Cardiac muscle cell (in vitro differentiated cells and primary cell): Measurements from ENCODE around the gene SYDE1. TPM values are rescaled to one million over a fixed set of nuclear protein-coding genes. Genes with fewer than 3 reads are reported as not detected.

Source experiments
- DNase-seq, 2 donors: peaks; one replicate each; pipeline versions ENCODE4 v3.0.0 to v3.0.0-alpha.2; 2010 to 2017; ENCODE audit warnings: low read depth in 1 of 2, low spot score in 1 of 2
- H3K27ac ChIP-seq: fragments of 200-600 bp; sonication (generic); 2 replicates; pipeline ENCODE4 v1.5.1; 2016
- H3K27me3 ChIP-seq: fragments of 200-600 bp; sonication (generic); 2 replicates; pipeline ENCODE4 v1.6.0; 2016; ENCODE audit warnings: control low read depth
- H3K36me3 ChIP-seq: fragments of 200-600 bp; sonication (generic); 2 replicates; pipeline ENCODE4 v1.5.1; 2016; ENCODE audit warnings: control low read depth
- H3K4me1 ChIP-seq: fragments of 200-600 bp; sonication (generic); 2 replicates; pipeline ENCODE4 v1.8.1; 2017; ENCODE audit warnings: low read depth, mild to moderate bottlenecking, mixed run types
- H3K4me3 ChIP-seq: fragments of 200-600 bp; sonication (generic); 2 replicates; pipeline ENCODE4 v1.5.1; 2016; ENCODE audit warnings: mild to moderate bottlenecking
- H3K9me3 ChIP-seq: fragments of 200-600 bp; sonication (generic); 2 replicates; pipeline ENCODE4 v1.5.1; 2017; ENCODE audit warnings: low read depth, mild to moderate bottlenecking, control low read depth
- polyA plus RNA-seq: library from polyadenylated mRNA; unstranded; fragments of >200 nt; fragmentation: Nextera tagmentation; extraction: Ambion mirVana; gene quantifications from 2 replicates; pipeline ENCODE4 v1.2.1, GENCODE V29; 2016
- total RNA-seq: library from RNA; depleted of rRNA; stranded (reverse); fragments of >200 nt; gene quantifications from 2 replicates; pipeline ENCODE4 v1.2.3, GENCODE V29; 2016
- TF ChIP-seq, protein P1 (sequence below): IDR thresholded peaks from 2 replicates; pipeline ENCODE4 v1.5.1; 2012; ENCODE audit warnings: low read depth, mild to moderate bottlenecking, low read length

The SYDE1 gene
- total and polyA plus RNA-seq, 2 experiments from 2014 or later: 13.2 to 48.3 TPM

DNA sequence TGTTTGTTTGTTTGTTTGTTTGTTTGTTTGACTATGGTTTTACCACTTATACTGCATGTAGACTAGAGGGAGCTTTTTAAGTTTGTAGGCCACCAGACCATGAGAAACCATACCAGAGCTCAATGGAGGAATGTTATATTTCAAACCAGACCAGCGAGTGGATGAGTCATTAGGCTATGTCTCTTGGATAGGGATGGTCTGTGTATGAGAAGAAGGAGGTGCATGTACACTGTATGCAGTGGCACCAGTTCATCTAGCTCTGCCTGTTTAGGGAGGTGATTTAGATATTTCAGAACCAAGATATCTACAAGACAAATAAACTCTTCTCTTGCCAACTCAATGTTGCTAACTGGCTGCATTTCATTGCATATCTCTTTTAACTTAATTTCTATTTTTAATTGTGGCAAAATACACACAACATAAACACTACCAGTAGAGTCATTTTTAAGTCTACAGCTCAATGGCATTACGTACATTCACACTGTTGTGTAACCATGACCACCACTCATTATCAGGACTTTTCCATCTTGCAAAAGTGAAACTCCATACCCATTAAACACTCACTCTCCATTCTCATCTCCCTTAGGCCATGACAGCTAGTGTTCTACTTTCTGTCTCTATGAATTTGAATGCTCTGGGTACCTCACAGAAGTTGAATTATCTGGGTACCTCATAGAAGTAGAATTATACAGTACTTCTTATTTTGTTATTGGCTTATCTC lies 29.2 kb downstream of the SYDE1 start:
- TF ChIP-seq, protein P1, sequence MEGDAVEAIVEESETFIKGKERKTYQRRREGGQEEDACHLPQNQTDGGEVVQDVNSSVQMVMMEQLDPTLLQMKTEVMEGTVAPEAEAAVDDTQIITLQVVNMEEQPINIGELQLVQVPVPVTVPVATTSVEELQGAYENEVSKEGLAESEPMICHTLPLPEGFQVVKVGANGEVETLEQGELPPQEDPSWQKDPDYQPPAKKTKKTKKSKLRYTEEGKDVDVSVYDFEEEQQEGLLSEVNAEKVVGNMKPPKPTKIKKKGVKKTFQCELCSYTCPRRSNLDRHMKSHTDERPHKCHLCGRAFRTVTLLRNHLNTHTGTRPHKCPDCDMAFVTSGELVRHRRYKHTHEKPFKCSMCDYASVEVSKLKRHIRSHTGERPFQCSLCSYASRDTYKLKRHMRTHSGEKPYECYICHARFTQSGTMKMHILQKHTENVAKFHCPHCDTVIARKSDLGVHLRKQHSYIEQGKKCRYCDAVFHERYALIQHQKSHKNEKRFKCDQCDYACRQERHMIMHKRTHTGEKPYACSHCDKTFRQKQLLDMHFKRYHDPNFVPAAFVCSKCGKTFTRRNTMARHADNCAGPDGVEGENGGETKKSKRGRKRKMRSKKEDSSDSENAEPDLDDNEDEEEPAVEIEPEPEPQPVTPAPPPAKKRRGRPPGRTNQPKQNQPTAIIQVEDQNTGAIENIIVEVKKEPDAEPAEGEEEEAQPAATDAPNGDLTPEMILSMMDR: no peak
- H3K9me3 ChIP-seq: no peaks in the 10 kb centered on the region
- H3K27ac ChIP-seq: no peak overlapping the region
- no peak overlapping the region for H3K4me3 ChIP-seq
- H3K36me3 ChIP-seq: no peaks in the 10 kb centered on the region
- DNase-seq: no peak
- H3K4me1 ChIP-seq: no peaks in the 10 kb centered on the region
- H3K27me3 ChIP-seq: no peaks in the 10 kb centered on the region

- TF ChIP-seq, protein P1: no peak
- no peak for DNase-seq
- Histone ChIP-seq H3K4me1 (no peaks in the 10 kb centered on the region), H3K27me3 (no peaks in the 10 kb centered on the region), H3K9me3 (no peaks in the 10 kb centered on the region), H3K27ac (no peak overlapping the region), H3K4me3 (no peak overlapping the region), H3K36me3 (no peaks in the 10 kb centered on the region)
Observed at GRCh38 chr19:15137777-15138176, 30.6 kb downstream of the SYDE1 start.

DNA sequence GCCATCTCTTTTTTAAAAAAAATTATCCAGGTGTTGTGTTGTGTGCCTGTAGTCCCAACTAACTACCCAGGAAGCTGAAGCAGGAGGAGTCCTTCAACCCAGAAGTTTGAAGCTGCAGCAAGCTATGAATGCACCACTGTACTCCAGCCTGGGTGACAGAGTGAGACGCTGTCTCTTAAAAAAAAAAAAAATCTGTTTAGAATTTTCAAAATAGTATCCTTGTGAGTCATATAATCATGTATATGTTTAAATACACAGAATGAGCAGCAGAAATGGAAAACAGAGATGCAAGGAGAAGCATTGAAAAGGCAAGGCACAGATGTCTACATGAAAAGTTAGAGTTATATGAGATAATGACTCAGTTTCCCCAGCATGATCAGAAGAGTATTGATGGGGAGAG lies 31.2 kb downstream of the SYDE1 start:
- no peaks in the 10 kb centered on the region for H3K27me3 ChIP-seq
- no peak overlapping the region for H3K27ac ChIP-seq
- H3K4me1 ChIP-seq: no peaks in the 10 kb centered on the region
- H3K4me3 ChIP-seq: no peak overlapping the region
- TF ChIP-seq, protein P1: no peak
- no peak for DNase-seq
- no peaks in the 10 kb centered on the region for H3K9me3 ChIP-seq
- no peaks in the 10 kb centered on the region for H3K36me3 ChIP-seq

DNA sequence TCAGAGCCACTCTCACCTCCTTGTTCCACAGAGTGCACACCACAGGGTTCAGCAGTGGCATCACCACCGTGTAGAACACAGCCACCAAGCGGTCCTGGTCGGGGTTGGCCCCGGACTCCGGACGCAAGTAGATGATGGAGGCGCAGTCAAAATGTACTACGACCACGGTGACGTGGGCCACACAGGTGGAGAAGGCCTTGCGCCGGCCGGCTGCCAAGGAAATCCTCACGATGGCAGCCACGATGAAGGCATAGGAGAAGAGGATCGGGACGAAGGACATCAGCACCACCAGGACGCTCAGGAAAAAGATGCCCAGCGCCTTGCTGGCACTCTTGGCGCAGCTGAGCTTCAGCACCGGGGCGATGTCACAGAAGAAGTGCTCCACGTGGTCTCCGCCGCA lies 33.9 kb downstream of the SYDE1 start:
- Histone ChIP-seq H3K36me3 (no peaks in the 10 kb centered on the region), H3K4me1 (no peaks in the 10 kb centered on the region), H3K4me3 (no peak overlapping the region), H3K9me3 (no peaks in the 10 kb centered on the region), H3K27me3 (no peaks in the 10 kb centered on the region), H3K27ac (no peak overlapping the region)
- DNase-seq: no peak
- TF ChIP-seq, protein P1: no peak

DNA sequence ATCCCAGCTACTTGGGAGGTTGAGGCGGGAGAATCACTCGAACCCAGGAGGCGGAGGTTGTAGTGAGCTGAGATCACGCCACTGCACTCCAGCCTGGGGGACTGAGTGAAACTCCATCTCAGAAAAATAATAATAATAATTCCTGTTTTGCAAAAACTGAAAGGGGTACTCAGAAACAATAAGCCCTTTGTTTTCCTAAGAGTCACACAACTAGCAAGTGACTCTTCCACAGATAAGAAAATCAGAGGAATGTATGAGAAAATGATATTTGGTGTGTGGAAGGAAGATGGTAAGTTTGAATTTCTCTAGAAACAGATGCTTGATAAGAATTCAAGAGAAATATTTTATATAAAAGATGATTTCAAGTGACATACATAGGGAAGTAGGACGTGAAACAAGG lies 35.1 kb downstream of the SYDE1 start:
- Histone ChIP-seq H3K4me1 (no peaks in the 10 kb centered on the region), H3K27ac (no peak overlapping the region), H3K9me3 (no peaks in the 10 kb centered on the region), H3K4me3 (no peak overlapping the region), H3K27me3 (no peaks in the 10 kb centered on the region), H3K36me3 (no peaks in the 10 kb centered on the region)
- no peak for DNase-seq
- TF ChIP-seq, protein P1: no peak
